ENCODE results near the gene MRPS5. TPM values are rescaled to one million over a fixed set of nuclear protein-coding genes. Genes with fewer than 3 reads are reported as not detected.

Gene MRPS5
- polyA plus RNA-seq, 2 donors = 46.5 to 52.9 TPM

DNA sequence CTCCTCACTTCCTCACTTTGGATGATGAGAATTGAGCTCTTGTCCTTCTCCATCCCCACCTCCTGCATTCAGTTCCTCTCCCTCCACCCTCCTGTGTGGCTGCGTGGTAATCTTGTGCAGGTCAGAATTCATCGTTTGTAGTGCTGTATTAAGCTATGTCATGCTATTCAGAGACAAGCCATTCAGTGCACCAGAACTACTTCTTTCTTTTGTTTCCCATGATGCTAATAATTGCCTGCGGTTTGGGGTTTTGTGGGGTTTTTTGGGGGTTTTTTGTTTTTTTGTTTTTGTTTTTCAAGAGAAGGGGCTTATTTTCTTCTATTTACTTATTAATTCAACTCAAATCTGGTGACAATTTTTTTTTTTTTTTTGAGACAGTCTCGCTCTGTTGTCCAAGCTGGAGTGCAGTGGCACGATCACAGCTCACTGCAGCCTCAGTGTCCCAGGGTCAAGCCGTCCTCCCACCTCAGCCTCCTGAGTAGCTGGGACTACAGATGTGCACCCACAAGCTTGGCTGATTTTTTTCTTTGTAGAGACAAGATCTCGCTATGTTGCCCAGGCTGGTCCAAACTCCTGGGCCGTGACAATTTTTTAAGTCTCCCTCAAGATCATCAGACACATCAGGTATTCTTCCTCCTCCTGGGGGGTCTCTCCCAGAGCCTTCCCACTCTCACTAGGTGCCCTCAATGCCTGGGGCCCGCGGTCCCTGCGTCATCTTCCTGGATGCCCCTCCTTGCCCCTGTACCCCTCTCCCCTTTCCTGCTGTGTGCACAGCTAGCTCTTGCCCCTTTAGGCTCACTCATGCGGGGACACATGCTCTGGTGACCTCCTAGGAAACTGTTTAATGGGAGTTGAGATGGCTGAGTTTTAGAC is 58.3 kb downstream of the MRPS5 start:
- H3K4me1 ChIP-seq (ENCODE audit: control insufficient read depth in 2 of 2, insufficient read depth in 2 of 2, low read length in 1 of 2) = peaks cover 9 to 18% of the 10 kb centered on the region in 2 donors
- no peaks in the 10 kb centered on the region for H3K9me3 ChIP-seq (ENCODE audit: control insufficient read depth in 2 of 2, insufficient read depth in 1 of 2, low read depth in 1 of 2, low read length in 1 of 2)
- no peaks in the 10 kb centered on the region for H3K36me3 ChIP-seq (ENCODE audit: control insufficient read depth in 2 of 2, insufficient read depth in 2 of 2, low read length in 1 of 2)
- H3K4me3 ChIP-seq (ENCODE audit: low read depth in 1 of 2, low read length in 2 of 2) = no peak overlapping the region
- peak overlapping the region; percentile 53 to 87 for H3K27ac ChIP-seq (ENCODE audit: low read depth in 2 of 2, low read length in 1 of 2)
- WGBS, 2 donors = 70% methylated on average over 12 of the region's 12 CpGs
- H3K27me3 ChIP-seq (ENCODE audit: control insufficient read depth in 1 of 2, insufficient read depth in 2 of 2, low read length in 2 of 2) = no peaks in the 10 kb centered on the region

- peaks cover 9 to 18% of the 10 kb centered on the region in 2 donors for H3K4me1 ChIP-seq (ENCODE audit: control insufficient read depth in 2 of 2, insufficient read depth in 2 of 2, low read length in 1 of 2)
- no peak overlapping the region for H3K4me3 ChIP-seq (ENCODE audit: low read depth in 1 of 2, low read length in 2 of 2)
- H3K9me3 ChIP-seq (ENCODE audit: control insufficient read depth in 2 of 2, insufficient read depth in 1 of 2, low read depth in 1 of 2, low read length in 1 of 2) = no peaks in the 10 kb centered on the region
- WGBS, 2 donors = 53 to 60% methylated on average over 11 of the region's 11 CpGs
- no peaks in the 10 kb centered on the region for H3K36me3 ChIP-seq (ENCODE audit: control insufficient read depth in 2 of 2, insufficient read depth in 2 of 2, low read length in 1 of 2)
- H3K27ac ChIP-seq (ENCODE audit: low read depth in 2 of 2, low read length in 1 of 2) = peak overlapping the region; percentile 53 to 87
- H3K27me3 ChIP-seq (ENCODE audit: control insufficient read depth in 1 of 2, insufficient read depth in 2 of 2, low read length in 2 of 2) = no peaks in the 10 kb centered on the region
Measured at GRCh38 chr2:95062242-95063085, 59.1 kb downstream of the MRPS5 start.

DNA sequence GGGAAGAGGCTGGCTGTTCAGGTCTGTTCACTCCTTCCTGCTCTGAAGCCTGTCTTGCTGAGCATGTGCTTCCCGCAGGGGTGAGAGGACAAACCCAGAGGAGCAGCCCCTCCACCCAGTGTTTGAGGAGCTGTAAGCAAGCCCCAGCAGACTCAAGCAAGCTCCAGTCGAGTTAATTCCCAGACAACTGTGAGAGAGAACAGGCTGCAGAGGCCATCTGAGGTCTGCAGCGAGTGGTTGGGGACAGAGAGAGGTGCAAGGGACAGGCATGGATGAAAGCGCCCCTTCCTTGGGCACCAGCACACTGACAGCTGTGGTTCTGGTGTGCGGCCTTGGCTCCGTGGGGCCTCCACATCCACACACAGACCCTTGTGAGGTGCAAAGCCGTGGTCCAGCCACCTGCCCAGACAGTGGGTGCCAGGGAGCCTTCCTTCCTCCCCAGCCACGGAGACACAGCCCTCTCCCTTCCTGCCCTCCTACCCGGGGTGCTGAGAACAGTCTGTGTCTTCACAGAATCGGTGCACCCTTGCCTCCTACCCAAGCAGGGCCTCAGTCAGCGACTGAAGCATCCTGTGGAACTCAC is 59.9 kb downstream of the MRPS5 start:
- 55 to 65% methylated on average over 11 of the region's 11 CpGs for WGBS, 2 donors
- Histone ChIP-seq H3K9me3 (ENCODE audit: control insufficient read depth in 2 of 2, insufficient read depth in 1 of 2, low read depth in 1 of 2, low read length in 1 of 2) (no peaks in the 10 kb centered on the region), H3K27me3 (ENCODE audit: control insufficient read depth in 1 of 2, insufficient read depth in 2 of 2, low read length in 2 of 2) (no peaks in the 10 kb centered on the region), H3K36me3 (ENCODE audit: control insufficient read depth in 2 of 2, insufficient read depth in 2 of 2, low read length in 1 of 2) (no peaks in the 10 kb centered on the region), H3K4me3 (ENCODE audit: low read depth in 1 of 2, low read length in 2 of 2) (no peak overlapping the region), H3K27ac (ENCODE audit: low read depth in 2 of 2, low read length in 1 of 2) (peak overlapping the region; percentile 54 to 66), H3K4me1 (ENCODE audit: control insufficient read depth in 2 of 2, insufficient read depth in 2 of 2, low read length in 1 of 2) (peaks cover 9 to 18% of the 10 kb centered on the region in 2 donors)

DNA sequence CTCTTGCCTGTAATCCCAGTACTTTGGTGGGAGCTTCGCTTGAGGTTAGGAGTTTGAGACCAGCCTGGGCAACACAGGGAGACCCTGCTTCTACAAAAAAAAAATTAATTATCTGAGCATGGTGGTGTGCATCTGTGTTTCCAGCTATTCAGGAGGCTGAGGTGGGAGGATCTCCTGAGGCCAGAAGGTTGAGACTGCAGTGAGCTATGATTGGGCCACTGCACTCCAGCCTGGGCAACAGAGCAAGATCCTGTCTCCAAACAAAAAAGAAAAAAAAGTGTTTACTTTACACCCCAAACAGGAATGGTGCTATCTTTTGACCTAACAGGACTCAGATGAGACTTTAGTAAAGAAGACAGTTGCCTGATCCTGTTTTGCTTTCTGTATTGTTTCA is 60.5 kb downstream of the MRPS5 start:
- Histone ChIP-seq H3K4me1 (ENCODE audit: control insufficient read depth in 2 of 2, insufficient read depth in 2 of 2, low read length in 1 of 2) (peaks cover 9 to 20% of the 10 kb centered on the region in 2 donors), H3K36me3 (ENCODE audit: control insufficient read depth in 2 of 2, insufficient read depth in 2 of 2, low read length in 1 of 2) (no peaks in the 10 kb centered on the region), H3K27ac (ENCODE audit: low read depth in 2 of 2, low read length in 1 of 2) (peak overlapping the region; percentile 20 to 54), H3K4me3 (ENCODE audit: low read depth in 1 of 2, low read length in 2 of 2) (no peak overlapping the region), H3K9me3 (ENCODE audit: control insufficient read depth in 2 of 2, insufficient read depth in 1 of 2, low read depth in 1 of 2, low read length in 1 of 2) (no peaks in the 10 kb centered on the region), H3K27me3 (ENCODE audit: control insufficient read depth in 1 of 2, insufficient read depth in 2 of 2, low read length in 2 of 2) (no peaks in the 10 kb centered on the region)
- WGBS, 2 donors = 87 to 94% methylated on average over 1 of the region's 1 CpG

DNA sequence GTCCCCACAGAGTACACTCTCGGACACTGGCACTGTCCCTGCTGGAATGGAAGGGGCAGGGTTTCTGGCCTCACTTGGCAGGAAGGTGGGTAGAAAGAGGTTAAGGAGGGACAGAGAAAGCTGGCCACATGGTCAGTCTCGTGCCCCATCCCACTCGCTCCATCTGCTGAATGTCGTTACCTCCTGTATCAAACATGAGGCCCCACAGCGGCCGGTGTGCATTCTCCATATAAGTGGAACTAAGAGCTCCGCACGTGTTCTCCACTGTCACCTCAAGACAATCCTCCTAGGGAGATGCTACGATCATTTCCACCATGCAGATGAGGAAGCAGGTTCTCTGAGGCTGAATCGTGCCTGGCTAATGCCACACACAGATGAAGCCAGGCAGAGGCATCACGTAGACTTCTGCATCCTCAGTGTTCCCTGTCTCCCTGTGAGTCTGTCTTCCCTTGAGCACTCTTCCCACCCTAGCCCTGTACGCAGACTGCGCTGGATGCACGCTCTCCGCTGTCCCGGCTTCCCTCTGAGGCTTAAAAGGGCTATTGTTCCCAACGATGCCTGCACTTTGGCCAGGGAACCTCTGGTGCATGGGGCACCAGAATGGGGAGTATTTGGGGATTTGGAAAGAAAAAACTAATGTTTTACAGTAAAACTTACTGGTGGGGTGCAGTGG is 61.0 kb downstream of the MRPS5 start:
- Histone ChIP-seq H3K4me1 (ENCODE audit: control insufficient read depth in 2 of 2, insufficient read depth in 2 of 2, low read length in 1 of 2) (peaks cover 9 to 23% of the 10 kb centered on the region in 2 donors), H3K36me3 (ENCODE audit: control insufficient read depth in 2 of 2, insufficient read depth in 2 of 2, low read length in 1 of 2) (no peaks in the 10 kb centered on the region), H3K9me3 (ENCODE audit: control insufficient read depth in 2 of 2, insufficient read depth in 1 of 2, low read depth in 1 of 2, low read length in 1 of 2) (no peaks in the 10 kb centered on the region), H3K27me3 (ENCODE audit: control insufficient read depth in 1 of 2, insufficient read depth in 2 of 2, low read length in 2 of 2) (no peaks in the 10 kb centered on the region), H3K4me3 (ENCODE audit: low read depth in 1 of 2, low read length in 2 of 2) (no peak overlapping the region), H3K27ac (ENCODE audit: low read depth in 2 of 2, low read length in 1 of 2) (no peak overlapping the region)
- 85 to 90% methylated on average over 17 of the region's 17 CpGs for WGBS, 2 donors

DNA sequence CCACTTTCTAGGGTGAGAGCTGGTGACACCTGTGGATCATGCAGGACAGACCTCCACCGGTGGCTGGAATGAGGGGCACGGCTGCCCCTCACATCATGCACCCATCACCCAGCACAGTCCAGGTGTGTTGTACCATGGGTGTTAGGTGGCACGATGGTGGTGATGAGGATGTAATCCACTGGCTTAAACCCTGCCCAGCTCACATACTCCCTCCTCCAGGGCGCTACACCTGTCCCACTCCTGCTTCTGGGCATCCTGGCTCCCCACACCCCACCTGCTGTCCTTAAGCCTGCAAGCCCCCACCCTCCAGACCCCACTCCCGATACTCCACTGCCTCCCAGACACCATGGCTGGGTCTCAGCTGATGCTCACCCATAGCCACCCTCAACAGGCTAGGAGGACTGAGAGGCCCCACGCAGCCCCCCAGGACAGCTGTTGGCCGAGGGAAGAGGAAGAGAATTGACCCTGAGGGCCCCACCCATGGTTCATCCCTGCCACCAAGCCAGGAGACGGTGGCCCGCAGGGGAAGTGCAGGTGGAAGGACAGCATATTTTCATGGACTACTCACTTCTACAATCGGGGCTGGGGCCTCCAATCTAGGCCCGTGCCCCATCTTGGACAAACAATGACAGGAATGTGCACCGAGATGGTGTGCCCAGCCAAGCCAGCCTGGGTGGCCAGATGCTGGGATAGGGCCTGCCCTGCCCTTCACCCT is 61.8 kb downstream of the MRPS5 start:
- peak overlapping the region in 1 of 2 donors; percentile 34 for H3K27ac ChIP-seq (ENCODE audit: low read depth in 2 of 2, low read length in 1 of 2)
- H3K4me3 ChIP-seq (ENCODE audit: low read depth in 1 of 2, low read length in 2 of 2) = no peak overlapping the region
- no peaks in the 10 kb centered on the region for H3K27me3 ChIP-seq (ENCODE audit: control insufficient read depth in 1 of 2, insufficient read depth in 2 of 2, low read length in 2 of 2)
- peaks cover 9 to 24% of the 10 kb centered on the region in 2 donors for H3K4me1 ChIP-seq (ENCODE audit: control insufficient read depth in 2 of 2, insufficient read depth in 2 of 2, low read length in 1 of 2)
- H3K36me3 ChIP-seq (ENCODE audit: control insufficient read depth in 2 of 2, insufficient read depth in 2 of 2, low read length in 1 of 2) = no peaks in the 10 kb centered on the region
- H3K9me3 ChIP-seq (ENCODE audit: control insufficient read depth in 2 of 2, insufficient read depth in 1 of 2, low read depth in 1 of 2, low read length in 1 of 2) = no peaks in the 10 kb centered on the region
- WGBS, 2 donors = 80 to 82% methylated on average over 12 of the region's 12 CpGs

GRCh38 chr2:95058989-95059641 is 62.5 kb downstream of the MRPS5 start:
- Histone ChIP-seq H3K27ac (ENCODE audit: low read depth in 2 of 2, low read length in 1 of 2) (peak overlapping the region; percentile 34 to 52), H3K9me3 (ENCODE audit: control insufficient read depth in 2 of 2, insufficient read depth in 1 of 2, low read depth in 1 of 2, low read length in 1 of 2) (peaks cover 0 to 2% of the 10 kb centered on the region in 2 donors), H3K36me3 (ENCODE audit: control insufficient read depth in 2 of 2, insufficient read depth in 2 of 2, low read length in 1 of 2) (no peaks in the 10 kb centered on the region), H3K4me1 (ENCODE audit: control insufficient read depth in 2 of 2, insufficient read depth in 2 of 2, low read length in 1 of 2) (peaks cover 9 to 24% of the 10 kb centered on the region in 2 donors), H3K27me3 (ENCODE audit: control insufficient read depth in 1 of 2, insufficient read depth in 2 of 2, low read length in 2 of 2) (no peaks in the 10 kb centered on the region), H3K4me3 (ENCODE audit: low read depth in 1 of 2, low read length in 2 of 2) (no peak overlapping the region)
- 59 to 62% methylated on average over 11 of the region's 11 CpGs for WGBS, 2 donors

DNA sequence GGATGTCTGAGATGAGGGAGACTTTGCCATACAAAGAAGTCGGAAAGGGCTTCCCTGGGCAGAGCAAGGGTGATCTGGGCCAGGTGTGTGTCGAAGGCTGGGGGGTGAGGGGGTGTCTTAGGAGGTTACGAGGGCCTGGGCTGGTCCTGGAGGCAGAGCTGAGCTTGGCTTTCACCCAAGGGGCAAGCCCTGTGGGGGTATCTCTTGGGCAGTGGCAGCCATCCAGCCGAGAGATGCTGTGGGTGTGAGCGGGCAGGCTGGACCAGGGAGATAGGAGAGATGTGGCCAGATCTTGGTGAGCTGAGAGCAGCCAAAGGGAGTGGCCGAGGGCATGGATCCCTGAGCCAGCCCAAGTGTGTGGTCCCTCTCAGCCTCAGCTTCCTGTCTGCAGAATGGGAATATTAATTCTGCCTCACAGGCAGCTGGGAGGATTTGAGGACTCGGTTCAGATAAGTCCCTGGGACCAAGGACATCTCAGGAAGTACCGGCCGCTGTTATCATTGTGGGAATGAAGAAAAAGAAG is 63.1 kb downstream of the MRPS5 start:
- Histone ChIP-seq H3K27ac (ENCODE audit: low read depth in 2 of 2, low read length in 1 of 2) (peak overlapping the region; percentile 29 to 52), H3K4me1 (ENCODE audit: control insufficient read depth in 2 of 2, insufficient read depth in 2 of 2, low read length in 1 of 2) (peaks cover 9 to 23% of the 10 kb centered on the region in 2 donors), H3K4me3 (ENCODE audit: low read depth in 1 of 2, low read length in 2 of 2) (no peak overlapping the region), H3K27me3 (ENCODE audit: control insufficient read depth in 1 of 2, insufficient read depth in 2 of 2, low read length in 2 of 2) (no peaks in the 10 kb centered on the region), H3K36me3 (ENCODE audit: control insufficient read depth in 2 of 2, insufficient read depth in 2 of 2, low read length in 1 of 2) (no peaks in the 10 kb centered on the region), H3K9me3 (ENCODE audit: control insufficient read depth in 2 of 2, insufficient read depth in 1 of 2, low read depth in 1 of 2, low read length in 1 of 2) (peaks cover 0 to 2% of the 10 kb centered on the region in 2 donors)
- WGBS, 2 donors = 72 to 87% methylated on average over 9 of the region's 9 CpGs
